Stimulated activated CD4-positive, alpha-beta T cell treated with anti-CD3 and anti-CD28 coated beads, Interleukin-2, amount 100 ng/mL, for 4 hours (primary cell): ENCODE measurements around the gene MIA2.
"Not testable (repeated sequence)": the region's sequence is repeated elsewhere in the genome, so short reads cannot be mapped to it uniquely, and the experiment has no call there.

ENCODE experiments used
- DNase-seq: peaks from one replicate; pipeline ENCODE4 v3.0.0-alpha.2; 2020; ENCODE audit warnings: low read depth

MIA2 gene

GRCh38 chr14:39233680-39234326 lies at the start of gene MIA2:
MIA2 (plus strand) TSS chr14:39233915; CDS start chr14:39234115, 200 bp downstream.
- no peak for DNase-seq

- DNase-seq: no peak
These were observed 49.0 kb upstream of the MIA2 start for GRCh38 chr14:39184628-39185255.

DNA sequence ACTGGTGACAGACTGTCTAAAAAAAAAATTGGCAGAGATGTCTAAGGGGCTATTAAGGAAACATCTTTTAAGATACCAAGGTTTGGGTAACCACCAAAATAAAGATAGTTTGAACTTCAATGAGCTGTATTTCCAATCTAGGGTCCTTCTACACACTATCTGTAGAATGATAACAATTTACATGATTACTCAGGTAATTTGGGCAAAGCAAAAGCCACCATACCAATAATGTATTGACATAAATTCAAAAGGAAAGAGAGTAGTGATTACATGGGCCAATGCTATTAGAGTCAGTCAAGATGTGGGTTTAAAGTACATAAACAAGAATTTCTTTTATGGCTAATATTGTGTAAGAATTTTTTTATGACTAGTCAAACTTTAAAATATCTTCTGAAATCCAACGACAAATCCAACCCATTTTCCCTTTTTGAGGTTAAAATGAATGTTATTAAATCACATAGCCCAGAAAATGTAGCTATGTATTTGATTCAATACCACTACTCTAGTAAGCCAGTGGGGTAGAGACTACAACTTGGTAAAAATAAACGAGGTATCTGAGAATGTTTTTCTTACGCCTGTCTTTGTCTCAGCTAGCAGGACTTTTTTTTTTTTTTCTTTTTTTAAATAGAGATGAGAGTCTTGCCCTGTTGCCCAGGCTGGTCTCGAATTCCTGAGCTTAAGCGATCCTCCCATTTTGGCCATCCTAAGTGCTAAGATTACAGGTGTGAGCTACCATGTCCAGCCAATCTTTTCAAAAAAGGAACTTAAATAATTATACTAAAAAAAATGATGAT lies 48.3 kb upstream of the MIA2 start:
- DNase-seq: no peak

DNA sequence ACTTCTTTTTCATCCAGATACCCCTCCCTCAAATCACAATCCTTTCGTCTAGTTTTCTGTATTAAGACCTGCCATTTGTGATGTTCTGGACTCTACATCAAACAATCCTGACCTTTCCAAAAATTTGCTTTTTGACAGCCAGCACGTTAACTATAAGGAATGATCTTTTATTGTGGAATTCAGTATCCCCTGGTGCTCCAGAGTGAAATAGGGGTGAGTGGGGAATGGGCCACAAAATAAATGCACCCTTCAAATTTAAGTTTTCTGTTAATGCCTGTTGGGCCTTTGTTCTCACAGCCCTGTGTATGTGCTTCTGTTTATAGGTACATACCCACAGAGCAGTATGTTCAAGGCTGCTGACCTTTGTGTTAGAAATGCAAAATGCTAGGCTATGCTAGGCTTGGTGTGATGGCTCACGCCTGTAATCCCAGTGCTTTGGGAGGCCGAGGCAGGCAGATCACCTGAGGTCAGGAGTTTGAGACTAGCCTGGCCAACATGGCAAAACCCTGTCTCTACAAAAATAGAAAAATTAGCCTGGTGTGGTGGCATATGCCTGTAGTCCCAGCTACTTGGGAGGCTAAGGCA lies 46.7 kb upstream of the MIA2 start:
- DNase-seq: no peak

DNA sequence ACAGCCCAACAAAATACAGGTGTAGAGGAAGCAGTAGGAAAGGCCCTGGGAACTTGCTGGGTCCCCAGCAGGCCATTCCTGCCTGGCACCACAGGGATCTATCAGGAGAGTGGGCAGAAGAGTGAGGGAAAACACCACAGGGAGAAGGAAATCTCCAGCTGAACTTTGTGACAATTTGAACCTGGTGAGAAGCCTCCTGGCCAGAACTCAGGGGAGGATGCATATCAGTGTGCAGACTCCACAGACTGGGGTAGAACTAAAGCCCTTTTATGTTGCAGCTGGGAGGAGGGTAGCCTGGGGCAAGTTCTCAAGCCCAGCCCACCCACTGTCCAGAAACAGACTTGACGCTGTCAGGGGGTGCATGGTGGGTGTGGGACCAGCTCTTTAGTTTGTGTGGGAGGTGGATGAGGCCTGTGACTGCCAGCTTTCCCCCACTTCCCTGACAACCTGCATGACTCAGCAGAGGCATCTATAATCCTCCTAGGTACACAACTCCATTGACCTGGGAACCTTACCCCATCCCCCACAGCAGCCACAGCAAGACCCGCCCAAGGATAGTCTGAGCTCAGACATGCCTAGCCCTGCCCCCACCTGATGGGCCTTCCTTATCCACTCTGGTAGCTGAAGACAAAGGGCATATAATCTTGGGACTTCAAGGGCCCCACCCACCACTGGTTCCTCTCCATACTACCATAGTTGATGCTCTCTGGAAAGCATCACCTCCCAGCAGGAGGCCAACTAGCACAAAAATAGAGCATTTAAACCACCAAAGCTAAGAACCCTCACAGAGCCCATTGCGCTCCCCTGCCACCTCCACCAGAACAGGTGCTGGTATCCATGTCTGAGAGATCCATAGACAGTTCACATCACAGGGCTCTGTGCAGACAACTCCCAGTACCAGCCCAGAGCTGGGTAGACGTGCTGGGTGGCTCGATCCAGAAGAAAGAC lies 29.8 kb upstream of the MIA2 start:
- DNase-seq: no peak

- not testable (repeated sequence) for DNase-seq
These were observed 26.3 kb upstream of the MIA2 start for GRCh38 chr14:39207430-39207829.

DNA sequence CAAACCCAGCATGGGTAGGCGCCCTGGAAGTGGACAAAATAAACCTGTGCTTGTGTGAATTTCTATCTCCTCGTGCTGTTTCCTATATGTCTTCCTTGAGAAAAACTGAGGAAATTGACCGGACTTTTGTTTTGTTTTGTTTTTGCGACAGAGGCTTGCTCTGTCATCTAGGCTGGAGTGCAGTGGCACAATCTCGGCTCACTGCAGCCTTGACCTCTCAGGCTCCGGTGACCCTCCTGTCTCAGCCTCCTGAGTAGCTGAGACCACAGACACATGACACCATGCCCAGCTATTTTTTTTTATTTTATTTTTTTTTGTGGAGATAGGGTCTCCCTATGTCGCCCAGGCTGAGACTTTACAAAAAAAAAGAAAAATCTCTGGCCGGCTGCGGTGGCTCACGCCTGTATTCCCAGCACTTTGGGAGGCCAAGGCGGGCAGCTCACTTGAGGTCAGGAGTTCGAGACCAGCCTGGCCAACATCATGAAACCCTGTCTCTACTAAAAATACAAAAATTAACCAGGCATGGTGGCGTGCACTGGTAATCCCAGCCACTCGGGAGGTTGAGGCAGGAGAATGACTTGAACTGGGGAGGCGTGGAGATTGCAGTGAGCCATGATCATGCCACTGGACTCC lies 22.5 kb upstream of the MIA2 start:
- DNase-seq: no peak

DNA sequence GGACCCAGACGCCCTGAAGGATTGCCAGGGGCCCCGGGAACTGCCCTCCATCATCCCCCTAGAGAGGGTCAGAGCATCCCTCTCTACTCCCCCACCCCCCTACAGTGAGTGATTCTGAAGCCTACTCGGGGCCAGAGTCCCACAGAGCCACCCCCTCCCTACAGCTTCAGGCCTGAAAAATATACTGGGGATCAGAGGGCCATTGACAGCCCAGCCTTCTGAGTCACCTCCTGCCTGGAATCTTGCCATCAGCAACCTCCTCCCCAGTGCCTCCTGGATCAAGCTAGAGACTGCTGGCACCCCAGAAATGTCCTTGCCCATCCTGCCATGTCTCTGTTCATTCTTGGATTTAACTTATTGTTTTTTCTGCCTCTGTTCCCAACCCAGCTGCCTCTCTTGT lies 21.7 kb upstream of the MIA2 start:
- DNase-seq: no peak

DNA sequence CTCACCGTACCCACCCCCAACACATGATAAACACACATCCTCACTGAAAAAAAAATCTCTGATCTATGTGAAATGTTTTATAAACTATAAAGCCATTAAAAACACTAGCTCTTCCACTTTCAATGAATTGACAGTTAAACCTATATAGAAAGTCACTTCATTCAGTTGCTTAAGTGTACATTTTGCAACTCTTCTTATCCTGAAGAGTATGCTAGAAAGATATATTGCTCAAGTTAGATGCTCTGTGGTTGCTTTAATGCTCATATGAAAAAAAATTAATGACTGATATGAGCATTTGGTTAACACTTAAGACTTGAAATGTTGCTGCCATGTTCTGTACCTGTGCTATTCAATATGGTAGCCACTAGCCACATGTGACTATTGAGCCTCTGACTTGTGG lies 21.0 kb upstream of the MIA2 start:
- no peak for DNase-seq

GRCh38 chr14:39217214-39217879 lies 16.4 kb upstream of the MIA2 start:
- DNase-seq: no peak

GRCh38 chr14:39218171-39218769 lies 15.4 kb upstream of the MIA2 start:
- no peak for DNase-seq

GRCh38 chr14:39219075-39219499 lies 14.6 kb upstream of the MIA2 start:
- no peak for DNase-seq

GRCh38 chr14:39220473-39220872 lies 13.2 kb upstream of the MIA2 start:
- not testable (repeated sequence) for DNase-seq

GRCh38 chr14:39228044-39228443 lies 5.7 kb upstream of the MIA2 start:
- DNase-seq: no peak

DNA sequence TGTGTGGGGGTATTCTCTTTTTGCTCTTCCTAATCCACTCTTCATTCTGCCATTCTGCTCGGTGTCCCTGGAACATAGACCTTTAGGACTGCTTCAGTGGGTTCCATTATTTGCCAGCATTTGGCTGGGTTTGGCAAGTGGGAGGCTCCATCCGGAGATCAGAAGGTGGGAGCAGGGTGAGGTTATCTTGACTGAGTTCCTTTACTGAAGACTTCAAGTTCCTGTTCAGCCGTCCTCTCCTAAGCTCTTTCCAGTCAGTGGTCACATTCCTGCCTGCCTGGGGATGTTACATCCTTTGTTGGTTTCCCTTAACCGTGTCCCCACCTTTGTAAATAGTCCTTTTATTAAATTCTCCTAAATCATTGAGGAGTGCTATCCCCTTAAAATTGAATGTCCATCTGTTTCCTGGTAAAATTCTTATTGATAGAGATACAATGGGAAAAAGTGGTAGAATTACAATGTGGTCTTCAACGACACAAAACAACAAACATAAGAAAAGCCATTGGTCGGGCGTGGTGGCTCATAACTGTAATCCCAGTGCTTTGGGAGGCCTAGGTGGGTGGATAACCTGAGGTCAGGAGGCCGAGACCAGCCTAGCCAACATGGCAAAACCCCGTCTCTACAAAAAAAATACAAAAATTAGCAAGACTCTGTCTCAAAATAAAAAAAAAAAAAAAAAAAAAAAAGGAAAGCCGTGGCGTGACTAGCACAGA lies 5.0 kb upstream of the MIA2 start:
- no peak for DNase-seq

GRCh38 chr14:39229222-39229543 lies 4.5 kb upstream of the MIA2 start:
- DNase-seq: peak; percentile 36

- no peak for DNase-seq
These were observed 4.1 kb upstream of the MIA2 start for GRCh38 chr14:39229601-39230110.

GRCh38 chr14:39230416-39231035 lies 3.2 kb upstream of the MIA2 start:
- no peak for DNase-seq
